Measurements from ENCODE around the gene SLC2A10.

DNA sequence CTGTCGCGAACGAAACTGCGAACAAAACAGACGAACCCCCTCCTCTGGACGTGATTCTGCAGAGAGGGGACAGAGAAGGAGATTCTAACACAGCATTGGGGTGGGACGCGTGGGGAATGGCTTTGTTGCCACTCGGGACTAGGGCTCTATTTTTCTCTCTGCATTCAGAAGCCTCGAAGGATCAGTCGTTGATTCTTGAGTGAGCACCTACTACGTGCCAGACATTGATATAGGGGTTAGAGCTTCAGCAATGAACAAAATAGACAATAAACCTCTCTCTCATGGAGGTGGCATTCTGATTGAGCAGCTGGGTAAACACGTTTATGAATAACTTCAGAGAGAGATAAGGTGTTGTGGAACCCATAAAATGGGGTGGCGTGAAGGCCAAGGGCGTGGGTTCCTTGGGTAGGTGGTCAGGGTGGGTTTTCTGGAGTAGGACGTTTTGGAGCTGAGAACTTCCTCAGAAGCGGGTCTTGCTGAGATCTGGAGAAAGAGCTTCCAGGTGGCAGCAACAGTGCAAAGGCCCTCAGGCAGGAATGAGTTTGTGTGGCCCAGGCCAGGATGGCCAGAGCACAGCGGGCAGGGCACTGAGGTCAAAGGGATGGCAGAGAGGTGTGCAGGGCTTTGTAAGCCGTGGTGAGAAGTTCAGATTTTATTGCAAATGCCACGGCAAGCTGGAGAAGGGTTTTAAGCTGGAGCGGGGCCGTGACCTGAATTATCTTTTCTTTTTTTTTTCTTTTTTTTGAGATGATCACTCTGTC, 884 bp downstream of the SLC2A10 start:
- TF ChIP-seq SP1 (IDR thresholded peaks at IDR 0.05), result no peak
- TF ChIP-seq NFRKB (IDR thresholded peaks at IDR 0.05), result no peak
- no peak for TF ChIP-seq FOXM1 (IDR thresholded peaks at IDR 0.05; ENCODE audit: borderline replicate concordance)
- no peak for TF ChIP-seq SUZ12 (IDR thresholded peaks at IDR 0.05)
- TF ChIP-seq ZNF384 (IDR thresholded peaks at IDR 0.05), result no peak
- no peak for TF ChIP-seq HDGF (IDR thresholded peaks at IDR 0.05; ENCODE audit: borderline replicate concordance)

Measured in HEK293T (cell line).